Neural crest cell (in vitro differentiated cells): ENCODE data around the gene PIGM. TPM values are rescaled to one million over a fixed set of nuclear protein-coding genes. Genes with fewer than 3 reads are reported as not detected.

Experiments used
- DNase-seq: peaks from one replicate; pipeline ENCODE4 v3.0.0; 2021; ENCODE audit warnings: low read depth, mixed read lengths, low spot score
- H3K27ac Mint-ChIP-seq: one replicate; pipeline ENCODE4 v1.8.0; 2021; ENCODE audit warnings: mild to moderate bottlenecking, mixed read lengths; ENCODE audit not compliant: unreplicated experiment
- H3K27me3 Mint-ChIP-seq: 2 replicates; pipeline ENCODE4 v1.8.0; 2021; ENCODE audit warnings: low read depth, mild to moderate bottlenecking, mixed read lengths
- H3K36me3 Mint-ChIP-seq: 2 replicates; pipeline ENCODE4 v1.8.0; 2021; ENCODE audit warnings: low read depth, mild to moderate bottlenecking, mixed read lengths
- H3K4me1 Mint-ChIP-seq: 2 replicates; pipeline ENCODE4 v1.8.0; 2021; ENCODE audit warnings: mixed read lengths
- H3K4me3 Mint-ChIP-seq: one replicate; pipeline ENCODE4 v1.8.0; 2021; ENCODE audit warnings: mild to moderate bottlenecking, mixed read lengths
- H3K9me3 Mint-ChIP-seq: 2 replicates; pipeline ENCODE4 v1.8.0; 2021; ENCODE audit warnings: mixed read lengths
- total RNA-seq: library from RNA; stranded (reverse); gene quantifications from 2 replicates; pipeline ENCODE4 v1.2.1, GENCODE V29; 2021
- TF ChIP-seq, protein P1 (sequence below): fragments of 200-600 bp; sonication (generic); conservative IDR thresholded peaks from 2 replicates; pipeline ENCODE4 v1.5.0; 2021; ENCODE audit warnings: antibody characterized with exemption, mild to moderate bottlenecking

The PIGM gene
- total RNA-seq, 1 donor from 2014 or later = 9.9 TPM

DNA sequence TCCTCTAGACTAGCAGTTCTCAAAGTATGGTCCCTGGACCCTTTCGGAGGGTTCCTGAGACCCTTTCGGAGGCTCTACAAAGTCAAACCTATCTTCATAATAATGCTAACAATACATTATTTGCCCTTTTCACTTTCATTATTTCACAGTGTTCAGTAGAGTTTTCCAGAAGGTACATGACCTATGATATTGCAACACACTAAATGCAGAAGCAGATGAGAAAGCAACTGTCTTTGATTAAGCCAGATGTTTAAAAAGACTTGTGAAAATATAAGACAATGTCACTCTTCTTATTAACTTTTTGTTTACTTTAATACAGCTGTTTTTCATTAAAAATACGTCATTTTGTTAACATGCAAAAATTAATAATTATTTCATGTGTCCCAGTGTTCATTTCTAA lies 32.4 kb upstream of the PIGM start:
- TF ChIP-seq, protein P1, sequence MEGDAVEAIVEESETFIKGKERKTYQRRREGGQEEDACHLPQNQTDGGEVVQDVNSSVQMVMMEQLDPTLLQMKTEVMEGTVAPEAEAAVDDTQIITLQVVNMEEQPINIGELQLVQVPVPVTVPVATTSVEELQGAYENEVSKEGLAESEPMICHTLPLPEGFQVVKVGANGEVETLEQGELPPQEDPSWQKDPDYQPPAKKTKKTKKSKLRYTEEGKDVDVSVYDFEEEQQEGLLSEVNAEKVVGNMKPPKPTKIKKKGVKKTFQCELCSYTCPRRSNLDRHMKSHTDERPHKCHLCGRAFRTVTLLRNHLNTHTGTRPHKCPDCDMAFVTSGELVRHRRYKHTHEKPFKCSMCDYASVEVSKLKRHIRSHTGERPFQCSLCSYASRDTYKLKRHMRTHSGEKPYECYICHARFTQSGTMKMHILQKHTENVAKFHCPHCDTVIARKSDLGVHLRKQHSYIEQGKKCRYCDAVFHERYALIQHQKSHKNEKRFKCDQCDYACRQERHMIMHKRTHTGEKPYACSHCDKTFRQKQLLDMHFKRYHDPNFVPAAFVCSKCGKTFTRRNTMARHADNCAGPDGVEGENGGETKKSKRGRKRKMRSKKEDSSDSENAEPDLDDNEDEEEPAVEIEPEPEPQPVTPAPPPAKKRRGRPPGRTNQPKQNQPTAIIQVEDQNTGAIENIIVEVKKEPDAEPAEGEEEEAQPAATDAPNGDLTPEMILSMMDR = no peak
- Mint-ChIP-seq H3K27ac (no peak overlapping the region), H3K36me3 (no peaks in the 10 kb centered on the region), H3K9me3 (no peaks in the 10 kb centered on the region), H3K4me1 (peaks cover 67% of the 10 kb centered on the region), H3K4me3 (no peak overlapping the region), H3K27me3 (peaks cover 29% of the 10 kb centered on the region)
- no peak for DNase-seq

DNA sequence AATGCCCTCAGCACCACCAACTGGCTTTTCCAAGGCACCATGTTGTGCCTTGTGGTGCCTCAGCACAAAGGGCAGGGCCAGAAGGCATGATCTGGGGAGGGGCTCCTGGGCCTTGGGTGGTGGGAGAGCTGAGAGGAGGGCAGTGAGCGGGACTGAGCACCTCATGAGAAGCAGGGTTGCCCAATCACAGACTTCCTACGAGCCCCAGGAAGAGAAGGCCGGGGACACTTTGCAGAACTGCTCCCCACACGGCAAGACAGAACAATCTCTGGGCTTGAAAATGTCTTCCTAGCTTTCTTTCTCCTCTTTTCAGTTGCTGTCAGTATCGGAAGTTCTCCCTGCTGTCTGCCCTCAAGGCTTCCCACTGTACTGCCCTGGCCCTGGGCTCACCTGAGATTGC lies 31.4 kb upstream of the PIGM start:
- Mint-ChIP-seq H3K36me3 (no peaks in the 10 kb centered on the region), H3K27ac (no peak overlapping the region), H3K27me3 (peaks cover 28% of the 10 kb centered on the region), H3K9me3 (no peaks in the 10 kb centered on the region), H3K4me1 (peaks cover 72% of the 10 kb centered on the region), H3K4me3 (no peak overlapping the region)
- TF ChIP-seq, protein P1 = no peak
- no peak for DNase-seq

DNA sequence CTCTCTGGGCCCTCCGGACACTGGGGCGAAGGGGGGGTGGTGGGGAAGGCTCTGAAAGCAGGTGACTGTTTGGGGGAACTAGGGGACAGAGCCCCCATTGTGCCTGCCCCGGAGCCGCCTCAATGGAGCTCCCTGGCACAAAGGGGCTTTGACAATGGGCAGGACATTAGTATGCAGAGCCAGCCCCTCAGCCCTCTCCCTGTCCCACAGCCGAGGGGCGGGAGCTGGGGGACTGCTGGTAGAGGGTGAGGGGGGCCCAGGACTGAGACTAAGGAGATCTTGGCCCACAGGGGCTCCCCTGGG lies 30.4 kb upstream of the PIGM start:
- peak; percentile 32 for DNase-seq
- no peaks in the 10 kb centered on the region for H3K36me3 Mint-ChIP-seq
- H3K27ac Mint-ChIP-seq = peak overlapping the region; percentile 37
- peaks cover 28% of the 10 kb centered on the region for H3K27me3 Mint-ChIP-seq
- H3K4me1 Mint-ChIP-seq = peaks cover 64% of the 10 kb centered on the region
- H3K4me3 Mint-ChIP-seq = peak overlapping the region; percentile 54
- TF ChIP-seq, protein P1 = no peak
- no peaks in the 10 kb centered on the region for H3K9me3 Mint-ChIP-seq

DNA sequence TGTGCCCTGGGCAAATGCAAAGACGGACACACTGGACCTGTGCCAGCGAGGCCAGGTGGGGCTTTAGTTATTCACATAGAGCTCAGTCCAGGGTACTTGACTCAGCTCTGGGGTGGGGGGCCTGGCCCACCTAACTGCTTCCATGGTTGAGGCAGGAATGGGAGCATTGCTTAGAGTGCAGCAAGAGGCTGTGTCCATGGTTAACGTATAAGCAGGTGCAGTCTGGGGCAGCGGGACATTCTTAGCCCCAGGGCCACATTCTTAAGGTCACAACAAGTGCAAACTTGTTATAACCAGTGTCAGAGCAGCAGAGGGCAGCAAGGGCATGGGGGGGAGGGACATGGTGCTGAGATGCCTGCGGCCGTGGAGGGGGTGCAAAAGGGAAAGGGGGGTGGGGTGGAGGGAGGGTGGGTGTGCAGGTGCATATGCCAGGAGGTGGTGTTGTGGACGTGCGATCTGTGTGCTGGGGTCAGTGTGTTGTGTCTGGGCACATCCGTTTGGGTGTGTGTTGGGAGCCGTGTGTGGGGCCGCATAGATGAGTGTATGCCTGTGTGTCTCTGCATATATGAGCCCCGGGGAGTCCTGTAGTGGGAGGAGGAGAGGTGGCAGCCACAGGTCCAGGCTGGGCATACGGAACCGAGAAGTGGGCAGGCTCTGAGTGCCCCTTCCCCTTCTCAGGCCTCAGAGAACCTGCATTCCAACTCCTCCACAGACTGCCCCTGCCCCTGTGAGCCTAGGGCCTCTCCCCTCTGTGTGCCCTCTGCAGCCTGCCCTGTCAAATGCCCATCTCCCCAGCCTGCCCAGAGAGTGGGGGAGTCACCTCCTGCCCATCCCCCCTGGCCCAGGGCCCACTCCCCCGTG lies 29.8 kb upstream of the PIGM start:
- Mint-ChIP-seq H3K36me3 (no peaks in the 10 kb centered on the region), H3K9me3 (no peaks in the 10 kb centered on the region), H3K4me1 (peaks cover 62% of the 10 kb centered on the region), H3K27me3 (peaks cover 28% of the 10 kb centered on the region), H3K4me3 (peak overlapping the region; percentile 62), H3K27ac (no peak overlapping the region)
- TF ChIP-seq, protein P1 = no peak
- DNase-seq = peak; percentile 20

DNA sequence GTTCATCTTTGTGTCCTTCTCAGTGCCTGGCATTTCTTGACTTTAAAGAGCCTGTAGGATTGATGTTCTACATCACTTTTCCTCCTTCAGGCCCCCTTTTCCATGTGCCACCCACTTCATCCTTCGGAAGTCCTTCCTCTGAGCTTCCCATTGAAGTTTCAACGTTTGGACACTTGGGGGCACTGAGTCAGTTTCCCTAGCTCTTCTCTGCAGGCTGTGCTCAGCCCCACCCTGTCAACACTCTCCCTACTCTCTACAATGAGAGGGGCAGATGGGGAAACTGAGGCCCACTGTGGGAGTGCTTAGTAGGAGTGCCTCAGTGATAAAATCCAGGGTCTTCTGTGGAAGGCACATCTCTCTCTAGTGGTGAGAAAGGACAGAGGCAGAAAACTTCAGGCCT lies 26.3 kb upstream of the PIGM start:
- Mint-ChIP-seq H3K27ac (no peak overlapping the region), H3K9me3 (peaks cover 2% of the 10 kb centered on the region), H3K4me1 (peaks cover 71% of the 10 kb centered on the region), H3K27me3 (peaks cover 34% of the 10 kb centered on the region), H3K36me3 (no peaks in the 10 kb centered on the region), H3K4me3 (no peak overlapping the region)
- DNase-seq = no peak
- TF ChIP-seq, protein P1 = peak; percentile 23
